ENCODE results near the gene FPR2. TPM values are rescaled to one million over a fixed set of nuclear protein-coding genes. Genes with fewer than 3 reads are reported as not detected.
"Not testable (repeated sequence)": the region's sequence is repeated elsewhere in the genome, so short reads cannot be mapped to it uniquely, and the experiment has no call there.

Gene FPR2
- total RNA-seq, 1 experiment from 2014 or later, result not detected

- POLR2A ChIA-PET (ENCODE audit: unreplicated experiment), result no interaction called here
- no peaks in the 10 kb centered on the region for H3K79me2 ChIP-seq (ENCODE audit: low read depth)
- no peak overlapping the region for H3K4me2 ChIP-seq
- peaks cover 60% of the 10 kb centered on the region for H3K27me3 ChIP-seq (ENCODE audit: insufficient read depth, low read depth)
- TF ChIP-seq CTCF (conservative IDR thresholded peaks at IDR 0.05) (no peak), EZH2 (IDR thresholded peaks at IDR 0.05; ENCODE audit: low read depth) (no peak)
- H3K27ac ChIP-seq, result no peak overlapping the region
- no peak overlapping the region for H2AFZ ChIP-seq
- H3K36me3 ChIP-seq (ENCODE audit: low read depth), result no peaks in the 10 kb centered on the region
- no peak overlapping the region for H3K4me3 ChIP-seq
- no peak for DNase-seq
- H3K9me2 ChIP-seq (ENCODE audit: insufficient read depth), result no peaks in the 10 kb centered on the region
- H3K4me1 ChIP-seq (replicated peaks; ENCODE audit: insufficient read depth), result no peaks in the 10 kb centered on the region
- H4K20me1 ChIP-seq (ENCODE audit: insufficient read depth), result no peaks in the 10 kb centered on the region
- H3K9me3 ChIP-seq (ENCODE audit: insufficient read depth, low read depth), result 0 out of 2 replicates have a peak, but pooled peaks cover 3% of the 10 kb centered on the region
- intact Hi-C loops (cut with micrococcal nuclease; ENCODE audit: unreplicated experiment), result loop anchor here (10.0 kb wide), 1 partner anchor 108 kb away; no protein-coding TSS in a partner anchor
- no peaks in the 10 kb centered on the region for H3F3A ChIP-seq (ENCODE audit: insufficient read depth, low read depth)
- CTCF ChIA-PET, result no interaction called here
- BruUV-seq (replicated peaks), result no TSS peak
These were observed 12.0 kb downstream of the FPR2 start for GRCh38 chr19:51772977-51773376.

- H3F3A ChIP-seq (ENCODE audit: insufficient read depth, low read depth); H3K79me2 ChIP-seq (ENCODE audit: low read depth); H3K9me3 ChIP-seq (ENCODE audit: insufficient read depth, low read depth); CTCF ChIA-PET; BruUV-seq (replicated peaks); H3K4me3 ChIP-seq; H3K27ac ChIP-seq; H3K9me2 ChIP-seq (ENCODE audit: insufficient read depth); DNase-seq; H4K20me1 ChIP-seq (ENCODE audit: insufficient read depth); H3K4me2 ChIP-seq; POLR2A ChIA-PET (ENCODE audit: unreplicated experiment); H3K4me1 ChIP-seq (replicated peaks; ENCODE audit: insufficient read depth); H2AFZ ChIP-seq; H3K36me3 ChIP-seq (ENCODE audit: low read depth): not testable (repeated sequence)
- H3K27me3 ChIP-seq (ENCODE audit: insufficient read depth, low read depth), result peaks cover 37% of the 10 kb centered on the region
- intact Hi-C loops (cut with micrococcal nuclease; ENCODE audit: unreplicated experiment), result loop anchor here (2.0 to 10.0 kb wide), 3 partner anchors 112 to 354 kb away; no protein-coding TSS in a partner anchor
These were observed 15.6 kb downstream of the FPR2 start for GRCh38 chr19:51776561-51776960.

GRCh38 chr19:51777570-51778462, 16.8 kb downstream of the FPR2 start:
- no TSS peak for BruUV-seq (replicated peaks)
- Histone ChIP-seq H3K36me3 (ENCODE audit: low read depth) (no peaks in the 10 kb centered on the region), H2AFZ (no peak overlapping the region), H3K4me3 (no peak overlapping the region), H4K20me1 (ENCODE audit: insufficient read depth) (no peaks in the 10 kb centered on the region), H3K27me3 (ENCODE audit: insufficient read depth, low read depth) (peaks cover 25% of the 10 kb centered on the region), H3K79me2 (ENCODE audit: low read depth) (no peaks in the 10 kb centered on the region), H3K4me1 (replicated peaks; ENCODE audit: insufficient read depth) (no peaks in the 10 kb centered on the region), H3K9me2 (ENCODE audit: insufficient read depth) (no peaks in the 10 kb centered on the region), H3K27ac (no peak overlapping the region), H3F3A (ENCODE audit: insufficient read depth, low read depth) (no peaks in the 10 kb centered on the region), H3K4me2 (peak overlapping the region; percentile 29), H3K9me3 (ENCODE audit: insufficient read depth, low read depth) (no peaks in the 10 kb centered on the region)
- CTCF ChIA-PET, result interaction anchor here (0.6 to 1.0 kb wide), 3 partner anchors 117 to 1867 kb away, joined by 3 to 7 read pairs (median 3); no protein-coding TSS in a partner anchor
- intact Hi-C loops (cut with micrococcal nuclease; ENCODE audit: unreplicated experiment), result loop anchor here (1.0 to 10.0 kb wide), 4 partner anchors 113 to 356 kb away; no protein-coding TSS in a partner anchor
- peak; percentile 44 to 63 for DNase-seq
- TF ChIP-seq EZH2 (IDR thresholded peaks at IDR 0.05; ENCODE audit: low read depth) (no peak), CTCF (conservative IDR thresholded peaks at IDR 0.05) (peak; percentile 86)
- POLR2A ChIA-PET (ENCODE audit: unreplicated experiment), result interaction anchor here (0.5 to 0.6 kb wide), 2 partner anchors 33 to 74 kb away, joined by 5 to 22 read pairs; no protein-coding TSS in a partner anchor

Data from PC-9 (cell line).